Measurements from ENCODE around the gene CDX2.

DNA sequence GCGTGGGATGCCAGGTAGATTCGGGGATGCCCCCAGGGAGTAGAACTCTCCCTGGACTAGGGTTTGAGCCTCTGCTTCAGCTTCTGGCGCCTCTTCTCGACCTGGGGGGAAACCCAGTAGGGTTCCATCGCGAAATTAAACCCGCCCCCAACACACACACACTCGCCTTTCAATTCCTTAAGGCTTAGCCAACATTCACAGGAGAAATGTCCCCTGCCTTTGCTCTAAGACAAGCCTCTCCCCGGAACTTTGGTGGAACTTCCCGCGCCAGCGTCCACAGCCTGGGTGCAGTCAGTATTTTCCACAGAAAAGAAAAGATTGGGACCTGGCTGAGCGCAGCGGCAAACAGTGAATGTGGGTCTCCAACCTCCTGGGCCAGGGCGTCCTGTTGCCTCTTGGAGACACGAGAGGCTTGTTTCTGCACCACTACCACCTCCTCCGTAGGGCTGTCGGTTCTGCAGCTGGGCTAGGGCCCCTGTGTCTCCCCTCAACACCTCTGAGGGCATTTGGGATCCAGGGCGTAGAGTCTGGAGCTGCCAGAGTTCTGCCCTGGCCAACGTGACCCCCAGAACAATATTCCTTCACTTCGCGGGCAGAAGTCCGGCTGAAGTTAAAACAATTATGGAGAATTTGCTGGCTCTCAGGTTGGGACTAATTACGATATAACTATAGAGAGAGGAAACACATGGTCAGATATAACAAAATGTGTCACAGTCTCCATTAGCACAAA, 46.1 kb downstream of the CDX2 start:
- no peak for TF ChIP-seq CTCF (conservative IDR thresholded peaks at IDR 0.05; ENCODE audit: low read depth, low read length)
- no peak for TF ChIP-seq EZH2 (IDR thresholded peaks at IDR 0.05; ENCODE audit: borderline replicate concordance, low read depth, low read length, poor library complexity, severe bottlenecking)

Data from A673 (cell line).